H9 (cell line): ENCODE data around the gene AHNAK. TPM values are rescaled to one million over a fixed set of nuclear protein-coding genes. Genes with fewer than 3 reads are reported as not detected.

ENCODE experiments used
- DNase-seq: peaks from one replicate; pipeline ENCODE4 v3.0.0-alpha.2; 2017
- H2AFZ ChIP-seq: one replicate; pipeline ENCODE4 v1.6.1; 2013; ENCODE audit warnings: mild to moderate bottlenecking, low read length, control low read depth, moderate library complexity
- H2AK5ac ChIP-seq: 2 replicates; pipeline ENCODE4 v1.6.1; 2013; ENCODE audit warnings: low read length, control low read depth, mixed read lengths; ENCODE audit not compliant: insufficient read length
- H2BK120ac ChIP-seq: one replicate; pipeline ENCODE4 v1.6.1; 2013; ENCODE audit warnings: low read depth, mild to moderate bottlenecking, low read length, control low read depth, inconsistent platforms; ENCODE audit not compliant: poor library complexity, severe bottlenecking
- H2BK12ac ChIP-seq: 2 replicates; pipeline ENCODE4 v1.6.1; 2013; ENCODE audit warnings: low read length, control low read depth, mixed read lengths, low read depth; ENCODE audit not compliant: insufficient read length
- H2BK15ac ChIP-seq: 2 replicates; pipeline ENCODE4 v1.6.1; 2013; ENCODE audit warnings: low read depth, low read length, control low read depth
- H2BK20ac ChIP-seq: one replicate; pipeline ENCODE4 v1.6.1; 2013; ENCODE audit warnings: low read depth, mild to moderate bottlenecking, low read length, control low read depth, inconsistent platforms; ENCODE audit not compliant: poor library complexity, severe bottlenecking
- H2BK5ac ChIP-seq: 2 replicates; pipeline ENCODE4 v1.6.1; 2013; ENCODE audit warnings: low read length, control low read depth, mixed read lengths; ENCODE audit not compliant: insufficient read length
- H3K14ac ChIP-seq: 2 replicates; pipeline ENCODE4 v1.6.1; 2013; ENCODE audit warnings: low read length, control low read depth; ENCODE audit not compliant: insufficient read depth
- H3K18ac ChIP-seq: 2 replicates; pipeline ENCODE4 v1.6.1; 2013; ENCODE audit warnings: low read depth, mild to moderate bottlenecking, mixed read lengths, low read length, control low read depth; ENCODE audit not compliant: insufficient read length
- H3K23ac ChIP-seq: 2 replicates; pipeline ENCODE4 v1.6.1; 2013; ENCODE audit warnings: low read length, control low read depth, mixed read lengths, low read depth; ENCODE audit not compliant: insufficient read length
- H3K23me2 ChIP-seq: 2 replicates; pipeline ENCODE4 v1.6.1; 2013; ENCODE audit warnings: low read depth, mild to moderate bottlenecking, mixed read lengths, low read length, control low read depth; ENCODE audit not compliant: insufficient read length, poor library complexity, severe bottlenecking
- H3K27ac ChIP-seq: 2 replicates; pipeline ENCODE4 v1.5.1; 2013; ENCODE audit warnings: low read length, control low read depth, mixed read lengths, low read depth; ENCODE audit not compliant: insufficient read length
- H3K27me3 ChIP-seq: 2 replicates; pipeline ENCODE4 v1.6.1; 2013; ENCODE audit warnings: low read length, control low read depth, inconsistent platforms; ENCODE audit not compliant: insufficient read depth
- H3K4ac ChIP-seq: 2 replicates; pipeline ENCODE4 v1.6.1; 2013; ENCODE audit warnings: low read depth, mild to moderate bottlenecking, control low read depth, inconsistent platforms, low read length, moderate library complexity
- H3K4me1 ChIP-seq: 2 replicates; pipeline ENCODE4 v1.6.1; 2013; ENCODE audit warnings: low read length, control low read depth, inconsistent platforms; ENCODE audit not compliant: insufficient read depth
- H3K4me2 ChIP-seq: 2 replicates; pipeline ENCODE4 v1.6.1; 2013; ENCODE audit warnings: low read length, control low read depth, mixed read lengths; ENCODE audit not compliant: insufficient read length, insufficient read depth
- H3K56ac ChIP-seq: 2 replicates; pipeline ENCODE4 v1.6.1; 2013; ENCODE audit warnings: low read depth, mild to moderate bottlenecking, mixed read lengths, low read length, control low read depth; ENCODE audit not compliant: insufficient read length
- H3K79me1 ChIP-seq: 2 replicates; pipeline ENCODE4 v1.6.1; 2013; ENCODE audit warnings: low read depth, mild to moderate bottlenecking, moderate library complexity, low read length, control low read depth, inconsistent platforms; ENCODE audit not compliant: insufficient read depth, poor library complexity, severe bottlenecking
- H3K79me2 ChIP-seq: 2 replicates; pipeline ENCODE4 v1.6.1; 2013; ENCODE audit warnings: low read length, control low read depth, inconsistent platforms; ENCODE audit not compliant: insufficient read depth
- H3K9ac ChIP-seq: 2 replicates; pipeline ENCODE4 v1.6.1; 2013; ENCODE audit warnings: low read length, control low read depth, mixed read lengths; ENCODE audit not compliant: insufficient read length; ENCODE audit errors: extremely low read depth
- H3K9me3 ChIP-seq: one replicate; pipeline ENCODE4 v1.6.1; 2013; ENCODE audit warnings: low read depth, low read length, inconsistent platforms; ENCODE audit not compliant: control insufficient read depth
- H3T11ph ChIP-seq: one replicate; pipeline ENCODE4 v1.6.1; 2013; ENCODE audit warnings: mild to moderate bottlenecking, low read length, control low read depth, inconsistent platforms
- H4K20me1 ChIP-seq: one replicate; pipeline ENCODE4 v1.6.1; 2013; ENCODE audit not compliant: control insufficient read depth, insufficient read length, insufficient read depth
- H4K5ac ChIP-seq: 2 replicates; pipeline ENCODE4 v1.6.1; 2013; ENCODE audit warnings: low read depth, mild to moderate bottlenecking, mixed read lengths, low read length, control low read depth; ENCODE audit not compliant: insufficient read length
- H4K8ac ChIP-seq: replicated peaks from 2 replicates; pipeline ENCODE4 v1.6.1; 2013; ENCODE audit warnings: low read length, control low read depth, mixed read lengths, low read depth; ENCODE audit not compliant: insufficient read length
- H4K91ac ChIP-seq: 2 replicates; pipeline ENCODE4 v1.6.1; 2013; ENCODE audit warnings: low read depth, mild to moderate bottlenecking, moderate library complexity, mixed read lengths, low read length, control low read depth; ENCODE audit not compliant: insufficient read length
- H3K27ac Mint-ChIP-seq, 3 experiments: 2 replicates in 2 of 3; 3 replicates in 1 of 3; pipeline ENCODE4 v1.8.0; 2020 to 2021; ENCODE audit warnings: mixed read lengths in 3 of 3, mild to moderate bottlenecking in 1 of 3, moderate library complexity in 1 of 3
- H3K27me3 Mint-ChIP-seq: 2 replicates; pipeline ENCODE4 v1.8.0; 2021; ENCODE audit warnings: low read depth, mild to moderate bottlenecking, moderate library complexity, mixed read lengths
- H3K36me3 Mint-ChIP-seq, 3 experiments: 2 replicates in 2 of 3; 3 replicates in 1 of 3; pipeline ENCODE4 v1.8.0; 2020 to 2021; ENCODE audit warnings: low read depth in 3 of 3, mixed read lengths in 3 of 3; ENCODE audit not compliant: insufficient read depth in 1 of 3
- H3K4me1 Mint-ChIP-seq, 2 experiments: 2 replicates each; pipeline ENCODE4 v1.8.0; 2020; ENCODE audit warnings: mixed read lengths in 2 of 2
- H3K4me3 Mint-ChIP-seq, 2 experiments: 2 replicates in 1 of 2; 3 replicates in 1 of 2; pipeline ENCODE4 v1.8.0; 2020 to 2021; ENCODE audit warnings: mild to moderate bottlenecking in 2 of 2, mixed read lengths in 2 of 2, moderate library complexity in 1 of 2
- H3K9me3 Mint-ChIP-seq, 2 experiments: 2 replicates in 1 of 2; 3 replicates in 1 of 2; pipeline ENCODE4 v1.8.0; 2020; ENCODE audit warnings: mild to moderate bottlenecking in 2 of 2, mixed read lengths in 2 of 2, moderate library complexity in 1 of 2
- WGBS: extraction: QIAGEN DNeasy Blood & Tissue Kit; methylation state at CpG from one replicate; pipeline ENCODE4 v1.1.7; 2013; ENCODE audit warnings: missing lambda C conversion rate, low lambda C conversion rate, mixed read lengths; ENCODE audit not compliant: insufficient read length; ENCODE audit errors: extremely low coverage; 5-methylcytosine and 5-hydroxymethylcytosine counted together
- total RNA-seq: library from RNA; stranded (reverse); gene quantifications from 2 replicates; pipeline ENCODE4 v1.2.1, GENCODE V29; 2021
- TF ChIP-seq, protein P1 (sequence below): fragments of 200-600 bp; sonication (generic); conservative IDR thresholded peaks from 3 replicates; pipeline ENCODE4 v1.8.0; 2021; ENCODE audit warnings: antibody characterized with exemption, mild to moderate bottlenecking

The AHNAK gene
- total RNA-seq, 1 experiment from 2014 or later = 15.2 TPM

DNA sequence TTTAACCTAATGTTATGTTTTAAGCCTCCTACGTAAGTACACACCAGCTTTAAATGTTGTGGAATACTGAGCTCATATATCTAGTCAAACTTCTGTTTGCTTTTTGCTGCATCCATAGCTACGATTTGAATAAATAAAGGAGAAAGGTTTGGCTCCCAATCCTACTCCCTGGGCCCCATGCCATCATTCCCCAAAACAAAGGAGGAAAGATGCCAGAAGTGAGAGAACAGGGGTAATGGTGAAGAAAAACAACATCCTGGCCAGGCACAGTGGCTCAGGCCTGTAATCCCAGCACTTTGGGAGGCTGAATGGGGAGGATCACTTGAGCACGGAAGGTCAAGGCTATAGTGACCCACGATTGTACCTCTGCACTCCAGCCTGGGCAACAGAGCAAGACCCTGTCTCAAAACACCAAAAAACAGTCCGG lies 101.3 kb downstream of the AHNAK start:
- Histone ChIP-seq H3K9me3 (no peaks in the 10 kb centered on the region), H3K79me2 (no peaks in the 10 kb centered on the region; the same call in 1 of the 2 replicates), H3K18ac (no peak overlapping the region), H3K23me2 (no peaks in the 10 kb centered on the region), H2BK120ac (no peak overlapping the region), H3K27me3 (no peaks in the 10 kb centered on the region), H3K4ac (no peak overlapping the region), H4K20me1 (no peaks in the 10 kb centered on the region), H3K14ac (no peak overlapping the region), H3K79me1 (no peaks in the 10 kb centered on the region), H4K5ac (no peak overlapping the region), H2BK15ac (no peak overlapping the region), H2BK20ac (no peak overlapping the region), H3K9ac (no peak overlapping the region), H3K27ac (no peak overlapping the region), H3K4me2 (no peak overlapping the region), H3K56ac (no peak overlapping the region), H3K4me1 (no peaks in the 10 kb centered on the region; the same call in 1 of the 2 replicates), H4K8ac (no peak overlapping the region), H2BK5ac (no peak overlapping the region), H2BK12ac (no peak overlapping the region), H3K23ac (no peak overlapping the region), H2AK5ac (no peak overlapping the region), H4K91ac (no peak overlapping the region), H3T11ph (no peak overlapping the region), H2AFZ (no peak overlapping the region)
- no CpG with 5 or more reads among the region's 5 CpGs for WGBS
- TF ChIP-seq, protein P1, sequence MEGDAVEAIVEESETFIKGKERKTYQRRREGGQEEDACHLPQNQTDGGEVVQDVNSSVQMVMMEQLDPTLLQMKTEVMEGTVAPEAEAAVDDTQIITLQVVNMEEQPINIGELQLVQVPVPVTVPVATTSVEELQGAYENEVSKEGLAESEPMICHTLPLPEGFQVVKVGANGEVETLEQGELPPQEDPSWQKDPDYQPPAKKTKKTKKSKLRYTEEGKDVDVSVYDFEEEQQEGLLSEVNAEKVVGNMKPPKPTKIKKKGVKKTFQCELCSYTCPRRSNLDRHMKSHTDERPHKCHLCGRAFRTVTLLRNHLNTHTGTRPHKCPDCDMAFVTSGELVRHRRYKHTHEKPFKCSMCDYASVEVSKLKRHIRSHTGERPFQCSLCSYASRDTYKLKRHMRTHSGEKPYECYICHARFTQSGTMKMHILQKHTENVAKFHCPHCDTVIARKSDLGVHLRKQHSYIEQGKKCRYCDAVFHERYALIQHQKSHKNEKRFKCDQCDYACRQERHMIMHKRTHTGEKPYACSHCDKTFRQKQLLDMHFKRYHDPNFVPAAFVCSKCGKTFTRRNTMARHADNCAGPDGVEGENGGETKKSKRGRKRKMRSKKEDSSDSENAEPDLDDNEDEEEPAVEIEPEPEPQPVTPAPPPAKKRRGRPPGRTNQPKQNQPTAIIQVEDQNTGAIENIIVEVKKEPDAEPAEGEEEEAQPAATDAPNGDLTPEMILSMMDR = no peak
- Mint-ChIP-seq H3K4me1 (peaks cover 0 to 5% of the 10 kb centered on the region in 2 experiments; a peak in 2 of 4 replicates), H3K9me3 (no peaks in the 10 kb centered on the region), H3K4me3 (no peak overlapping the region), H3K27ac (no peak overlapping the region), H3K36me3 (no peaks in the 10 kb centered on the region), H3K27me3 (peaks cover 12% of the 10 kb centered on the region)
- DNase-seq = no peak
